ENCODE measurements around the gene ZNF787.

ZNF787 gene

GRCh38 chr19:56110515-56111448, 10.3 kb downstream of the ZNF787 start:
- H3K4ac ChIP-seq (ENCODE audit: low read depth, low read length) = peak overlapping the region; percentile 75
- H3K4me1 ChIP-seq (ENCODE audit: control insufficient read depth in 1 of 2, insufficient read depth in 2 of 2, low read length in 2 of 2) = peaks cover 20 to 22% of the 10 kb centered on the region in 2 experiments
- no peak overlapping the region for H4K8ac ChIP-seq (ENCODE audit: low read depth, low read length)
- peaks cover 19 to 20% of the 10 kb centered on the region in 2 experiments for H3K36me3 ChIP-seq (ENCODE audit: control insufficient read depth in 1 of 2, insufficient read depth in 2 of 2, low read length in 2 of 2)
- no peak overlapping the region for H3K23ac ChIP-seq (ENCODE audit: low read length)
- H4K91ac ChIP-seq (ENCODE audit: low read depth, low read length) = no peak overlapping the region
- no peak overlapping the region for H3K9ac ChIP-seq (ENCODE audit: low read length)
- no peak overlapping the region for H4K12ac ChIP-seq (ENCODE audit: low read depth, low read length)
- no peak overlapping the region for H3K14ac ChIP-seq (ENCODE audit: low read length)
- H3K9me3 ChIP-seq (ENCODE audit: insufficient read depth, low read depth, low read length) = peaks cover 4% of the 10 kb centered on the region
- H3K18ac ChIP-seq (ENCODE audit: low read length) = no peak overlapping the region
- no CpG with 5 or more reads among the region's 12 CpGs for WGBS (ENCODE audit: extremely low coverage, insufficient coverage, insufficient read length)
- H2BK12ac ChIP-seq (ENCODE audit: low read length) = no peak overlapping the region
- no peak overlapping the region for H3K27ac ChIP-seq (ENCODE audit: low read depth, low read length)
- H3K27me3 ChIP-seq (ENCODE audit: insufficient read depth, low read length) = no peaks in the 10 kb centered on the region
- H3K79me2 ChIP-seq (ENCODE audit: control insufficient read depth, insufficient read depth, low read length, poor library complexity) = peaks cover 55% of the 10 kb centered on the region
- no peaks in the 10 kb centered on the region for H3K79me1 ChIP-seq (ENCODE audit: low read length)
- H3K4me3 ChIP-seq (ENCODE audit: low read depth, low read length) = no peak overlapping the region
- H2BK5ac ChIP-seq (ENCODE audit: low read depth, low read length, poor library complexity) = no peak overlapping the region
- H2BK120ac ChIP-seq (ENCODE audit: insufficient read depth, low read length, poor library complexity) = no peak overlapping the region
- no peak overlapping the region for H2AK5ac ChIP-seq (ENCODE audit: low read length)
- H2AFZ ChIP-seq (ENCODE audit: insufficient read depth, low read length, poor library complexity) = no peak overlapping the region
- H3K4me2 ChIP-seq (ENCODE audit: low read length) = no peak overlapping the region
- no peak for DNase-seq

GRCh38 chr19:56109226-56109625, 11.9 kb downstream of the ZNF787 start:
- Histone ChIP-seq H3K4me3 (ENCODE audit: low read depth, low read length) (no peak overlapping the region), H3K14ac (ENCODE audit: low read length) (no peak overlapping the region), H3K79me1 (ENCODE audit: low read length) (no peaks in the 10 kb centered on the region), H2AK5ac (ENCODE audit: low read length) (no peak overlapping the region), H2BK120ac (ENCODE audit: insufficient read depth, low read length, poor library complexity) (no peak overlapping the region), H3K27ac (ENCODE audit: low read depth, low read length) (no peak overlapping the region), H3K9me3 (ENCODE audit: insufficient read depth, low read depth, low read length) (peaks cover 5% of the 10 kb centered on the region), H2BK12ac (ENCODE audit: low read length) (no peak overlapping the region), H2AFZ (ENCODE audit: insufficient read depth, low read length, poor library complexity) (peak overlapping the region; percentile 50), H3K23ac (ENCODE audit: low read length) (no peak overlapping the region), H4K8ac (ENCODE audit: low read depth, low read length) (no peak overlapping the region), H3K36me3 (ENCODE audit: control insufficient read depth in 1 of 2, insufficient read depth in 2 of 2, low read length in 2 of 2) (peaks cover 12 to 20% of the 10 kb centered on the region in 2 experiments), H3K4me1 (ENCODE audit: control insufficient read depth in 1 of 2, insufficient read depth in 2 of 2, low read length in 2 of 2) (peaks cover 15 to 19% of the 10 kb centered on the region in 2 experiments), H2BK5ac (ENCODE audit: low read depth, low read length, poor library complexity) (no peak overlapping the region), H3K9ac (ENCODE audit: low read length) (no peak overlapping the region), H3K18ac (ENCODE audit: low read length) (peak overlapping the region; percentile 38), H3K4ac (ENCODE audit: low read depth, low read length) (peak overlapping the region; percentile 64), H4K91ac (ENCODE audit: low read depth, low read length) (no peak overlapping the region), H3K27me3 (ENCODE audit: insufficient read depth, low read length) (no peaks in the 10 kb centered on the region), H3K4me2 (ENCODE audit: low read length) (no peak overlapping the region), H3K79me2 (ENCODE audit: control insufficient read depth, insufficient read depth, low read length, poor library complexity) (peaks cover 46% of the 10 kb centered on the region), H4K12ac (ENCODE audit: low read depth, low read length) (no peak overlapping the region)
- no peak for DNase-seq
- no CpG with 5 or more reads among the region's 13 CpGs for WGBS (ENCODE audit: extremely low coverage, insufficient coverage, insufficient read length)

GRCh38 chr19:56108447-56109195, 12.5 kb downstream of the ZNF787 start:
- no CpG with 5 or more reads among the region's 24 CpGs for WGBS (ENCODE audit: extremely low coverage, insufficient coverage, insufficient read length)
- H3K18ac ChIP-seq (ENCODE audit: low read length) = no peak overlapping the region
- H3K14ac ChIP-seq (ENCODE audit: low read length) = no peak overlapping the region
- no peak overlapping the region for H4K8ac ChIP-seq (ENCODE audit: low read depth, low read length)
- no peak overlapping the region for H4K91ac ChIP-seq (ENCODE audit: low read depth, low read length)
- H3K9ac ChIP-seq (ENCODE audit: low read length) = no peak overlapping the region
- no peak overlapping the region for H2BK120ac ChIP-seq (ENCODE audit: insufficient read depth, low read length, poor library complexity)
- H2BK12ac ChIP-seq (ENCODE audit: low read length) = no peak overlapping the region
- no peak overlapping the region for H3K4me2 ChIP-seq (ENCODE audit: low read length)
- no peak for DNase-seq
- H3K4ac ChIP-seq (ENCODE audit: low read depth, low read length) = peak overlapping the region; percentile 64
- no peaks in the 10 kb centered on the region for H3K79me1 ChIP-seq (ENCODE audit: low read length)
- peaks cover 5% of the 10 kb centered on the region for H3K9me3 ChIP-seq (ENCODE audit: insufficient read depth, low read depth, low read length)
- no peak overlapping the region for H3K4me3 ChIP-seq (ENCODE audit: low read depth, low read length)
- no peak overlapping the region for H2AK5ac ChIP-seq (ENCODE audit: low read length)
- H4K12ac ChIP-seq (ENCODE audit: low read depth, low read length) = no peak overlapping the region
- no peak overlapping the region for H3K27ac ChIP-seq (ENCODE audit: low read depth, low read length)
- no peak overlapping the region for H2AFZ ChIP-seq (ENCODE audit: insufficient read depth, low read length, poor library complexity)
- peaks cover 15 to 19% of the 10 kb centered on the region in 2 experiments for H3K4me1 ChIP-seq (ENCODE audit: control insufficient read depth in 1 of 2, insufficient read depth in 2 of 2, low read length in 2 of 2)
- H3K27me3 ChIP-seq (ENCODE audit: insufficient read depth, low read length) = no peaks in the 10 kb centered on the region
- H3K23ac ChIP-seq (ENCODE audit: low read length) = no peak overlapping the region
- H3K79me2 ChIP-seq (ENCODE audit: control insufficient read depth, insufficient read depth, low read length, poor library complexity) = peaks cover 44% of the 10 kb centered on the region
- peaks cover 12 to 20% of the 10 kb centered on the region in 2 experiments for H3K36me3 ChIP-seq (ENCODE audit: control insufficient read depth in 1 of 2, insufficient read depth in 2 of 2, low read length in 2 of 2)
- no peak overlapping the region for H2BK5ac ChIP-seq (ENCODE audit: low read depth, low read length, poor library complexity)

GRCh38 chr19:56107626-56108351, 13.3 kb downstream of the ZNF787 start:
- no peak overlapping the region for H2AK5ac ChIP-seq (ENCODE audit: low read length)
- no CpG with 5 or more reads among the region's 27 CpGs for whole genome bisulfite sequencing (ENCODE audit: extremely low coverage, insufficient coverage, insufficient read length)
- peaks cover 21 to 25% of the 10 kb centered on the region in 2 experiments for H3K36me3 ChIP-seq (ENCODE audit: control insufficient read depth in 1 of 2, insufficient read depth in 2 of 2, low read length in 2 of 2)
- H4K12ac ChIP-seq (ENCODE audit: low read depth, low read length) = no peak overlapping the region
- no peak overlapping the region for H4K91ac ChIP-seq (ENCODE audit: low read depth, low read length)
- no peak overlapping the region for H3K23ac ChIP-seq (ENCODE audit: low read length)
- peaks cover 45% of the 10 kb centered on the region for H3K79me2 ChIP-seq (ENCODE audit: control insufficient read depth, insufficient read depth, low read length, poor library complexity)
- H3K4me1 ChIP-seq (ENCODE audit: control insufficient read depth in 1 of 2, insufficient read depth in 2 of 2, low read length in 2 of 2) = peaks cover 15 to 19% of the 10 kb centered on the region in 2 experiments
- no peak overlapping the region for H3K18ac ChIP-seq (ENCODE audit: low read length)
- no peaks in the 10 kb centered on the region for H3K79me1 ChIP-seq (ENCODE audit: low read length)
- no peak overlapping the region for H3K4me2 ChIP-seq (ENCODE audit: low read length)
- H2BK120ac ChIP-seq (ENCODE audit: insufficient read depth, low read length, poor library complexity) = no peak overlapping the region
- H2BK5ac ChIP-seq (ENCODE audit: low read depth, low read length, poor library complexity) = no peak overlapping the region
- H2AFZ ChIP-seq (ENCODE audit: insufficient read depth, low read length, poor library complexity) = no peak overlapping the region
- H2BK12ac ChIP-seq (ENCODE audit: low read length) = no peak overlapping the region
- no peak overlapping the region for H3K14ac ChIP-seq (ENCODE audit: low read length)
- no peak overlapping the region for H3K27ac ChIP-seq (ENCODE audit: low read depth, low read length)
- no peak overlapping the region for H3K4me3 ChIP-seq (ENCODE audit: low read depth, low read length)
- no peak overlapping the region for H3K9ac ChIP-seq (ENCODE audit: low read length)
- no peaks in the 10 kb centered on the region for H3K27me3 ChIP-seq (ENCODE audit: insufficient read depth, low read length)
- no peak overlapping the region for H4K8ac ChIP-seq (ENCODE audit: low read depth, low read length)
- H3K4ac ChIP-seq (ENCODE audit: low read depth, low read length) = peak overlapping the region; percentile 86
- no peak for DNase-seq
- H3K9me3 ChIP-seq (ENCODE audit: insufficient read depth, low read depth, low read length) = peaks cover 3% of the 10 kb centered on the region

All from trophoblast cell (in vitro differentiated cells and primary cell).